ENCODE measurements around the gene IMMP2L.
"Not testable (repeated sequence)": the region's sequence is repeated elsewhere in the genome, so short reads cannot be mapped to it uniquely, and the experiment has no call there.

Gene IMMP2L

GRCh38 chr7:111301891-111302290 lies 260.4 kb downstream of the IMMP2L start:
- peaks cover 8% of the 10 kb centered on the region for H3K36me3 Mint-ChIP-seq (ENCODE audit: low read depth)
- H3K27ac Mint-ChIP-seq, result no peak overlapping the region
- H3K4me3 Mint-ChIP-seq, result no peak overlapping the region
- H3K9me3 Mint-ChIP-seq, result no peaks in the 10 kb centered on the region
- H3K27me3 Mint-ChIP-seq, result no peaks in the 10 kb centered on the region
- DNase-seq (no peak), ATAC-seq (no peak)
- H3K4me1 Mint-ChIP-seq, result peaks cover 12% of the 10 kb centered on the region

GRCh38 chr7:111294494-111294893 lies 267.8 kb downstream of the IMMP2L start:
- Mint-ChIP-seq H3K4me1 (no peaks in the 10 kb centered on the region), H3K9me3 (peaks cover 5% of the 10 kb centered on the region), H3K4me3 (no peak overlapping the region), H3K36me3 (ENCODE audit: low read depth) (peaks cover 8% of the 10 kb centered on the region), H3K27ac (no peak overlapping the region), H3K27me3 (no peaks in the 10 kb centered on the region)
- ATAC-seq, result no peak
- DNase-seq, result no peak

- Mint-ChIP-seq H3K4me3 (no peak overlapping the region), H3K27me3 (no peaks in the 10 kb centered on the region), H3K4me1 (no peaks in the 10 kb centered on the region), H3K27ac (no peak overlapping the region), H3K36me3 (ENCODE audit: low read depth) (peaks cover 14% of the 10 kb centered on the region), H3K9me3 (peaks cover 16% of the 10 kb centered on the region)
- ATAC-seq (no peak), DNase-seq (no peak)
Measured at GRCh38 chr7:111292026-111292470, 270.2 kb downstream of the IMMP2L start.

- H3K36me3 Mint-ChIP-seq (ENCODE audit: low read depth), result peaks cover 14% of the 10 kb centered on the region
- H3K9me3 Mint-ChIP-seq, result peaks cover 16% of the 10 kb centered on the region
- H3K4me3 Mint-ChIP-seq, result no peak overlapping the region
- no peak for ATAC-seq
- DNase-seq, result no peak
- no peak overlapping the region for H3K27ac Mint-ChIP-seq
- H3K4me1 Mint-ChIP-seq, result no peaks in the 10 kb centered on the region
- no peaks in the 10 kb centered on the region for H3K27me3 Mint-ChIP-seq
Measured at GRCh38 chr7:111290982-111291381, 271.3 kb downstream of the IMMP2L start.

- no peak for ATAC-seq
- peaks cover 16% of the 10 kb centered on the region for H3K9me3 Mint-ChIP-seq
- H3K27me3 Mint-ChIP-seq, result no peaks in the 10 kb centered on the region
- no peak for DNase-seq
- no peak overlapping the region for H3K4me3 Mint-ChIP-seq
- no peaks in the 10 kb centered on the region for H3K4me1 Mint-ChIP-seq
- no peak overlapping the region for H3K27ac Mint-ChIP-seq
- peaks cover 14% of the 10 kb centered on the region for H3K36me3 Mint-ChIP-seq (ENCODE audit: low read depth)
Measured at GRCh38 chr7:111290419-111290818, 271.9 kb downstream of the IMMP2L start.

GRCh38 chr7:111288441-111288840 lies 273.9 kb downstream of the IMMP2L start:
- H3K27me3 Mint-ChIP-seq, H3K4me3 Mint-ChIP-seq, ATAC-seq, H3K27ac Mint-ChIP-seq, DNase-seq, H3K4me1 Mint-ChIP-seq: not testable (repeated sequence)
- peaks cover 25% of the 10 kb centered on the region for H3K36me3 Mint-ChIP-seq (ENCODE audit: low read depth)
- H3K9me3 Mint-ChIP-seq, result peaks cover 20% of the 10 kb centered on the region

GRCh38 chr7:111282626-111283025 lies 279.7 kb downstream of the IMMP2L start:
- H3K27me3 Mint-ChIP-seq, result no peaks in the 10 kb centered on the region
- H3K27ac Mint-ChIP-seq, result no peak overlapping the region
- H3K4me3 Mint-ChIP-seq, result no peak overlapping the region

GRCh38 chr7:111274857-111275256 lies 287.4 kb downstream of the IMMP2L start:
- DNase-seq, result no peak
- no peak overlapping the region for H3K4me3 Mint-ChIP-seq
- peaks cover 7% of the 10 kb centered on the region for H3K9me3 Mint-ChIP-seq
- H3K27ac Mint-ChIP-seq, result no peak overlapping the region
- peaks cover 8% of the 10 kb centered on the region for H3K36me3 Mint-ChIP-seq (ENCODE audit: low read depth)
- ATAC-seq, result no peak
- no peaks in the 10 kb centered on the region for H3K4me1 Mint-ChIP-seq
- H3K27me3 Mint-ChIP-seq, result no peaks in the 10 kb centered on the region

More at GRCh38 chr7:111282626-111283025, 279.7 kb downstream of the IMMP2L start:
- H3K36me3 Mint-ChIP-seq (ENCODE audit: low read depth), result peaks cover 14% of the 10 kb centered on the region
- ATAC-seq (no peak), DNase-seq (no peak)
- no peaks in the 10 kb centered on the region for H3K4me1 Mint-ChIP-seq
- peaks cover 12% of the 10 kb centered on the region for H3K9me3 Mint-ChIP-seq

- no peak for ATAC-seq
- Mint-ChIP-seq H3K4me1 (no peaks in the 10 kb centered on the region), H3K4me3 (no peak overlapping the region), H3K27me3 (no peaks in the 10 kb centered on the region), H3K9me3 (peaks cover 7% of the 10 kb centered on the region), H3K36me3 (ENCODE audit: low read depth) (peaks cover 8% of the 10 kb centered on the region), H3K27ac (no peak overlapping the region)
- no peak for DNase-seq
Measured at GRCh38 chr7:111272092-111272491, 290.2 kb downstream of the IMMP2L start.

- not testable (repeated sequence) for H3K4me1 Mint-ChIP-seq; H3K36me3 Mint-ChIP-seq (ENCODE audit: low read depth); H3K9me3 Mint-ChIP-seq; ATAC-seq; H3K4me3 Mint-ChIP-seq; H3K27me3 Mint-ChIP-seq; DNase-seq; H3K27ac Mint-ChIP-seq
Measured at GRCh38 chr7:111270794-111271193, 291.5 kb downstream of the IMMP2L start.

GRCh38 chr7:111268941-111269340 lies 293.4 kb downstream of the IMMP2L start:
- H3K27ac Mint-ChIP-seq, result no peak overlapping the region
- H3K4me3 Mint-ChIP-seq, result no peak overlapping the region
- H3K36me3 Mint-ChIP-seq (ENCODE audit: low read depth), result peaks cover 8% of the 10 kb centered on the region
- DNase-seq (no peak), ATAC-seq (no peak)
- H3K4me1 Mint-ChIP-seq, result no peaks in the 10 kb centered on the region
- peaks cover 7% of the 10 kb centered on the region for H3K9me3 Mint-ChIP-seq
- no peaks in the 10 kb centered on the region for H3K27me3 Mint-ChIP-seq

- ATAC-seq, result no peak
- H3K4me1 Mint-ChIP-seq, result no peaks in the 10 kb centered on the region
- no peaks in the 10 kb centered on the region for H3K27me3 Mint-ChIP-seq
Measured at GRCh38 chr7:111266613-111267012, 295.7 kb downstream of the IMMP2L start.

GRCh38 chr7:111265394-111265793 lies 296.9 kb downstream of the IMMP2L start:
- H3K27ac Mint-ChIP-seq, result no peak overlapping the region
- DNase-seq (no peak), ATAC-seq (no peak)
- no peaks in the 10 kb centered on the region for H3K4me1 Mint-ChIP-seq
- no peaks in the 10 kb centered on the region for H3K27me3 Mint-ChIP-seq
- H3K4me3 Mint-ChIP-seq, result no peak overlapping the region
- H3K9me3 Mint-ChIP-seq, result no peaks in the 10 kb centered on the region
- no peaks in the 10 kb centered on the region for H3K36me3 Mint-ChIP-seq (ENCODE audit: low read depth)

More at GRCh38 chr7:111266613-111267012, 295.7 kb downstream of the IMMP2L start:
- no peak overlapping the region for H3K27ac Mint-ChIP-seq
- H3K4me3 Mint-ChIP-seq, result no peak overlapping the region
- H3K36me3 Mint-ChIP-seq (ENCODE audit: low read depth), result peaks cover under 1% of the 10 kb centered on the region
- DNase-seq, result no peak
- H3K9me3 Mint-ChIP-seq, result peaks cover under 1% of the 10 kb centered on the region

- no peak for DNase-seq
- Mint-ChIP-seq H3K27ac (no peak overlapping the region), H3K4me3 (no peak overlapping the region), H3K36me3 (ENCODE audit: low read depth) (no peaks in the 10 kb centered on the region), H3K27me3 (no peaks in the 10 kb centered on the region), H3K9me3 (no peaks in the 10 kb centered on the region), H3K4me1 (no peaks in the 10 kb centered on the region)
- no peak for ATAC-seq
Measured at GRCh38 chr7:111264981-111265380, 297.3 kb downstream of the IMMP2L start.

- no peaks in the 10 kb centered on the region for H3K36me3 Mint-ChIP-seq (ENCODE audit: low read depth)
Measured at GRCh38 chr7:111264111-111264868, 298.0 kb downstream of the IMMP2L start.

More at GRCh38 chr7:111264111-111264868, 298.0 kb downstream of the IMMP2L start:
- Mint-ChIP-seq H3K4me3 (no peak overlapping the region), H3K27me3 (no peaks in the 10 kb centered on the region), H3K4me1 (no peaks in the 10 kb centered on the region), H3K9me3 (no peaks in the 10 kb centered on the region), H3K27ac (no peak overlapping the region)
- DNase-seq (no peak), ATAC-seq (no peak)
